WTC11 (cell line): ENCODE data around the gene ARL10. TPM values are rescaled to one million over a fixed set of nuclear protein-coding genes. Genes with fewer than 3 reads are reported as not detected.

Experiments
- ATAC-seq: fragments of 200-7000 bp; cut with Tn5 transposase; 2 replicates; pipeline ENCODE4 v1.10.0; 2021; ENCODE audit warnings: mild to moderate bottlenecking, moderate library complexity
- CTCF ChIA-PET: fragments of 300-600 bp; sonication (Branson Sonifier 250); formaldehyde crosslinking; loops from one replicate; lab custom pipeline; 2021; ENCODE audit warnings: antibody characterized with exemption; lab: Charles Lee
- POLR2A ChIA-PET: fragments of 350-600 bp; sonication (Branson Sonifier 250); formaldehyde crosslinking; loops from one replicate; lab custom pipeline; 2021; ENCODE audit warnings: antibody characterized with exemption; lab: Charles Lee
- DNase-seq: peaks from one replicate; pipeline ENCODE4 v3.0.0; 2021; ENCODE audit warnings: low spot score
- H3K27ac Mint-ChIP-seq: 2 replicates; pipeline ENCODE4 v1.8.0; 2021; ENCODE audit warnings: mixed read lengths
- H3K27me3 Mint-ChIP-seq: 2 replicates; pipeline ENCODE4 v1.8.0; 2021; ENCODE audit warnings: low read depth, mild to moderate bottlenecking, moderate library complexity, mixed read lengths
- H3K36me3 Mint-ChIP-seq: 2 replicates; pipeline ENCODE4 v1.8.0; 2021; ENCODE audit warnings: mixed read lengths
- H3K4me1 Mint-ChIP-seq: 2 replicates; pipeline ENCODE4 v1.8.0; 2022; ENCODE audit warnings: mixed read lengths
- H3K4me3 Mint-ChIP-seq: 2 replicates; pipeline ENCODE4 v1.8.0; 2021; ENCODE audit warnings: mild to moderate bottlenecking, moderate library complexity, mixed read lengths
- H3K9me3 Mint-ChIP-seq: 2 replicates; pipeline ENCODE4 v1.8.0; 2021; ENCODE audit warnings: mixed read lengths
- ESRRA ChIP-seq: sonication (generic); formaldehyde crosslinking; IDR thresholded peaks from 2 replicates; pipeline ENCODE4 v1.8.1; 2022; ENCODE audit warnings: mild to moderate bottlenecking, missing genetic modification reagents, borderline replicate concordance
- IRF2 ChIP-seq: sonication (generic); formaldehyde crosslinking; IDR thresholded peaks from 2 replicates; pipeline ENCODE4 v1.8.0; 2022; ENCODE audit warnings: low read depth, missing genetic modification reagents, borderline replicate concordance
- MYBL2 ChIP-seq: sonication (generic); formaldehyde crosslinking; IDR thresholded peaks from 2 replicates; pipeline ENCODE4 v1.8.1; 2023; ENCODE audit warnings: mild to moderate bottlenecking, moderate library complexity, missing genetic modification reagents
- SMAD3 ChIP-seq: sonication (generic); formaldehyde crosslinking; IDR thresholded peaks from 2 replicates; pipeline ENCODE4 v1.8.0; 2022; ENCODE audit warnings: missing genetic modification reagents, mild to moderate bottlenecking, borderline replicate concordance
- TP53 ChIP-seq: sonication (generic); formaldehyde crosslinking; IDR thresholded peaks from 2 replicates; pipeline ENCODE4 v1.8.1; 2023; ENCODE audit warnings: mild to moderate bottlenecking, missing genetic modification reagents
- ZNF423 ChIP-seq: fragments of 250-450 bp; sonication (Bioruptor Pico); IDR thresholded peaks from 2 replicates; pipeline ENCODE4 v2.1.2; 2022; ENCODE audit warnings: mild to moderate bottlenecking, moderate library complexity
- total RNA-seq: library from RNA; stranded (reverse); gene quantifications from 3 replicates; pipeline ENCODE4 v1.2.3, GENCODE V29; 2021
- TF ChIP-seq, protein P1 (sequence below): sonication (generic); formaldehyde crosslinking; IDR thresholded peaks from 2 replicates; pipeline ENCODE4 v1.8.1; 2023; ENCODE audit warnings: mild to moderate bottlenecking, missing genetic modification reagents
- TF ChIP-seq, protein P2 (sequence below): sonication (generic); formaldehyde crosslinking; IDR thresholded peaks from 2 replicates; pipeline ENCODE4 v1.8.0; 2023; ENCODE audit warnings: missing genetic modification reagents, mild to moderate bottlenecking, borderline replicate concordance
- TF ChIP-seq, protein P3 (sequence below): sonication (generic); formaldehyde crosslinking; IDR thresholded peaks from 2 replicates; pipeline ENCODE4 v1.8.1; 2023; ENCODE audit warnings: mild to moderate bottlenecking, missing genetic modification reagents, moderate library complexity
- TF ChIP-seq, protein P4 (sequence below): sonication (generic); formaldehyde crosslinking; IDR thresholded peaks from 2 replicates; pipeline ENCODE4 v1.8.1; 2022; ENCODE audit warnings: missing genetic modification reagents, borderline replicate concordance
- TF ChIP-seq, protein P5 (sequence below): sonication (generic); formaldehyde crosslinking; IDR thresholded peaks from 2 replicates; pipeline ENCODE4 v1.8.0; 2022; ENCODE audit warnings: mild to moderate bottlenecking, missing genetic modification reagents

The ARL10 gene
- total RNA-seq, 1 experiment from 2014 or later = 6.8 TPM

DNA sequence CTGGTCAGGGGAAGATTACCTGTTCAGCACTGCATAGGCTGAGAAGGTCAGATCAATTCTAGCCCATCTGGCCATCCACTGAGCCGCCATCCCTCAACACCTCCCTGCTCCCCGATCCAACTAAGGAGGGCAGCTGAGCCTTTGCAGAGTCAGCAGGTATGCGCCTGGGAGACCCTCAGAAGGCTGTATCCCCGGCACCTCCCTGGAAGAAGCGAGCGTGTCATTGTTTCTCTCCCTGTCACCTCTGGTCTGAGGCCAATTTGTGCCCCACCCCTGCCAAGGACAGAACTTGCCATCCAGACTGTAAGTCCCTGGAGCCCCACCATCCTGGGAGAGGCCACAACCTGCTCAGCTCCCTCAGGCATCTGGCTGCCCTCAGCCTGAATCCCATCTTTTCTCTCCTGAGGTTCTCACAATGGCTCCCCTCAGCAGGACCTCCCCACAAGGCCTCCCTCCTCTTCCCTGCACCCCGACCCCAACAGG lies 48.5 kb downstream of the ARL10 start (continued):
- TF ChIP-seq, protein P1, sequence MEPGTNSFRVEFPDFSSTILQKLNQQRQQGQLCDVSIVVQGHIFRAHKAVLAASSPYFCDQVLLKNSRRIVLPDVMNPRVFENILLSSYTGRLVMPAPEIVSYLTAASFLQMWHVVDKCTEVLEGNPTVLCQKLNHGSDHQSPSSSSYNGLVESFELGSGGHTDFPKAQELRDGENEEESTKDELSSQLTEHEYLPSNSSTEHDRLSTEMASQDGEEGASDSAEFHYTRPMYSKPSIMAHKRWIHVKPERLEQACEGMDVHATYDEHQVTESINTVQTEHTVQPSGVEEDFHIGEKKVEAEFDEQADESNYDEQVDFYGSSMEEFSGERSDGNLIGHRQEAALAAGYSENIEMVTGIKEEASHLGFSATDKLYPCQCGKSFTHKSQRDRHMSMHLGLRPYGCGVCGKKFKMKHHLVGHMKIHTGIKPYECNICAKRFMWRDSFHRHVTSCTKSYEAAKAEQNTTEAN (CRISPR knock-in tag) = no peak
- TF ChIP-seq, protein P2, sequence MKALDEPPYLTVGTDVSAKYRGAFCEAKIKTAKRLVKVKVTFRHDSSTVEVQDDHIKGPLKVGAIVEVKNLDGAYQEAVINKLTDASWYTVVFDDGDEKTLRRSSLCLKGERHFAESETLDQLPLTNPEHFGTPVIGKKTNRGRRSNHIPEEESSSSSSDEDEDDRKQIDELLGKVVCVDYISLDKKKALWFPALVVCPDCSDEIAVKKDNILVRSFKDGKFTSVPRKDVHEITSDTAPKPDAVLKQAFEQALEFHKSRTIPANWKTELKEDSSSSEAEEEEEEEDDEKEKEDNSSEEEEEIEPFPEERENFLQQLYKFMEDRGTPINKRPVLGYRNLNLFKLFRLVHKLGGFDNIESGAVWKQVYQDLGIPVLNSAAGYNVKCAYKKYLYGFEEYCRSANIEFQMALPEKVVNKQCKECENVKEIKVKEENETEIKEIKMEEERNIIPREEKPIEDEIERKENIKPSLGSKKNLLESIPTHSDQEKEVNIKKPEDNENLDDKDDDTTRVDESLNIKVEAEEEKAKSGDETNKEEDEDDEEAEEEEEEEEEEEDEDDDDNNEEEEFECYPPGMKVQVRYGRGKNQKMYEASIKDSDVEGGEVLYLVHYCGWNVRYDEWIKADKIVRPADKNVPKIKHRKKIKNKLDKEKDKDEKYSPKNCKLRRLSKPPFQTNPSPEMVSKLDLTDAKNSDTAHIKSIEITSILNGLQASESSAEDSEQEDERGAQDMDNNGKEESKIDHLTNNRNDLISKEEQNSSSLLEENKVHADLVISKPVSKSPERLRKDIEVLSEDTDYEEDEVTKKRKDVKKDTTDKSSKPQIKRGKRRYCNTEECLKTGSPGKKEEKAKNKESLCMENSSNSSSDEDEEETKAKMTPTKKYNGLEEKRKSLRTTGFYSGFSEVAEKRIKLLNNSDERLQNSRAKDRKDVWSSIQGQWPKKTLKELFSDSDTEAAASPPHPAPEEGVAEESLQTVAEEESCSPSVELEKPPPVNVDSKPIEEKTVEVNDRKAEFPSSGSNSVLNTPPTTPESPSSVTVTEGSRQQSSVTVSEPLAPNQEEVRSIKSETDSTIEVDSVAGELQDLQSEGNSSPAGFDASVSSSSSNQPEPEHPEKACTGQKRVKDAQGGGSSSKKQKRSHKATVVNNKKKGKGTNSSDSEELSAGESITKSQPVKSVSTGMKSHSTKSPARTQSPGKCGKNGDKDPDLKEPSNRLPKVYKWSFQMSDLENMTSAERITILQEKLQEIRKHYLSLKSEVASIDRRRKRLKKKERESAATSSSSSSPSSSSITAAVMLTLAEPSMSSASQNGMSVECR (CRISPR knock-in tag) = no peak
- no peak for TF ChIP-seq TP53

DNA sequence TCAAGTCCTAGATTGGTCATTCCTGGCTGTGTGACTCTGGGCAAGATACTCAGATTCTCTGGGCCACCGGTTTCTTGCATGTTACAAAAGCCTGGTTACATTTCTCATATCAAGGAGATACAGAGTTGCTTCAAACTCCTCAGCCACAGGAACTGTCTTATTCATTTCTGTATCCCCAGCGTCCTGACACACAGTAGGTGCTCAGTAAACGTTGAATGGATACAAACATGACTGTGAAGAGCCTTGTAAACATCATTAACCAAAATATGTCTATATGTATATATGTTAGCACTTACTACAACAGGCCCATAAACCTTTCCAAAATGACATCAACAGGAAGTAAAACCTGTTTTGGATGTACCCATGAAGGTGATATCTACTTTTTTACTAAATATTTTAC lies 49.4 kb downstream of the ARL10 start:
- no peak for ATAC-seq
- ChIA-PET POLR2A (no interaction called here), CTCF (interaction anchor here (1.0 to 2.3 kb wide), 2 partner anchors 8 to 23 kb away, joined by 3 to 13 read pairs; no protein-coding TSS in a partner anchor)
- Mint-ChIP-seq H3K4me1 (peaks cover 6% of the 10 kb centered on the region; the same call in 1 of the 2 replicates), H3K27ac (no peak overlapping the region), H3K4me3 (peak overlapping the region; percentile 58), H3K27me3 (peaks cover 28% of the 10 kb centered on the region), H3K36me3 (peaks cover 4% of the 10 kb centered on the region), H3K9me3 (peaks cover 13% of the 10 kb centered on the region)
- TF ChIP-seq ZNF423 (CRISPR knock-in tag) (no peak), ESRRA (no peak), MYBL2 (CRISPR knock-in tag) (no peak), IRF2 (CRISPR knock-in tag) (no peak)
- TF ChIP-seq, protein P3, sequence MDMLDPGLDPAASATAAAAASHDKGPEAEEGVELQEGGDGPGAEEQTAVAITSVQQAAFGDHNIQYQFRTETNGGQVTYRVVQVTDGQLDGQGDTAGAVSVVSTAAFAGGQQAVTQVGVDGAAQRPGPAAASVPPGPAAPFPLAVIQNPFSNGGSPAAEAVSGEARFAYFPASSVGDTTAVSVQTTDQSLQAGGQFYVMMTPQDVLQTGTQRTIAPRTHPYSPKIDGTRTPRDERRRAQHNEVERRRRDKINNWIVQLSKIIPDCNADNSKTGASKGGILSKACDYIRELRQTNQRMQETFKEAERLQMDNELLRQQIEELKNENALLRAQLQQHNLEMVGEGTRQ (CRISPR knock-in tag) = no peak
- TF ChIP-seq, protein P4, sequence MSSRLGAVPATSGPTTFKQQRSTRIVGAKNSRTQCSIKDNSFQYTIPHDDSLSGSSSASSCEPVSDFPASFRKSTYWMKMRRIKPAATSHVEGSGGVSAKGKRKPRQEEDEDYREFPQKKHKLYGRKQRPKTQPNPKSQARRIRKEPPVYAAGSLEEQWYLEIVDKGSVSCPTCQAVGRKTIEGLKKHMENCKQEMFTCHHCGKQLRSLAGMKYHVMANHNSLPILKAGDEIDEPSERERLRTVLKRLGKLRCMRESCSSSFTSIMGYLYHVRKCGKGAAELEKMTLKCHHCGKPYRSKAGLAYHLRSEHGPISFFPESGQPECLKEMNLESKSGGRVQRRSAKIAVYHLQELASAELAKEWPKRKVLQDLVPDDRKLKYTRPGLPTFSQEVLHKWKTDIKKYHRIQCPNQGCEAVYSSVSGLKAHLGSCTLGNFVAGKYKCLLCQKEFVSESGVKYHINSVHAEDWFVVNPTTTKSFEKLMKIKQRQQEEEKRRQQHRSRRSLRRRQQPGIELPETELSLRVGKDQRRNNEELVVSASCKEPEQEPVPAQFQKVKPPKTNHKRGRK = no peak
- TF ChIP-seq, protein P5, sequence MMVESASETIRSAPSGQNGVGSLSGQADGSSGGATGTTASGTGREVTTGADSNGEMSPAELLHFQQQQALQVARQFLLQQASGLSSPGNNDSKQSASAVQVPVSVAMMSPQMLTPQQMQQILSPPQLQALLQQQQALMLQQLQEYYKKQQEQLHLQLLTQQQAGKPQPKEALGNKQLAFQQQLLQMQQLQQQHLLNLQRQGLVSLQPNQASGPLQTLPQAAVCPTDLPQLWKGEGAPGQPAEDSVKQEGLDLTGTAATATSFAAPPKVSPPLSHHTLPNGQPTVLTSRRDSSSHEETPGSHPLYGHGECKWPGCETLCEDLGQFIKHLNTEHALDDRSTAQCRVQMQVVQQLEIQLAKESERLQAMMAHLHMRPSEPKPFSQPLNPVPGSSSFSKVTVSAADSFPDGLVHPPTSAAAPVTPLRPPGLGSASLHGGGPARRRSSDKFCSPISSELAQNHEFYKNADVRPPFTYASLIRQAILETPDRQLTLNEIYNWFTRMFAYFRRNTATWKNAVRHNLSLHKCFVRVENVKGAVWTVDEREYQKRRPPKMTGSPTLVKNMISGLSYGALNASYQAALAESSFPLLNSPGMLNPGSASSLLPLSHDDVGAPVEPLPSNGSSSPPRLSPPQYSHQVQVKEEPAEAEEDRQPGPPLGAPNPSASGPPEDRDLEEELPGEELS (CRISPR knock-in tag) = no peak
- DNase-seq = no peak

DNA sequence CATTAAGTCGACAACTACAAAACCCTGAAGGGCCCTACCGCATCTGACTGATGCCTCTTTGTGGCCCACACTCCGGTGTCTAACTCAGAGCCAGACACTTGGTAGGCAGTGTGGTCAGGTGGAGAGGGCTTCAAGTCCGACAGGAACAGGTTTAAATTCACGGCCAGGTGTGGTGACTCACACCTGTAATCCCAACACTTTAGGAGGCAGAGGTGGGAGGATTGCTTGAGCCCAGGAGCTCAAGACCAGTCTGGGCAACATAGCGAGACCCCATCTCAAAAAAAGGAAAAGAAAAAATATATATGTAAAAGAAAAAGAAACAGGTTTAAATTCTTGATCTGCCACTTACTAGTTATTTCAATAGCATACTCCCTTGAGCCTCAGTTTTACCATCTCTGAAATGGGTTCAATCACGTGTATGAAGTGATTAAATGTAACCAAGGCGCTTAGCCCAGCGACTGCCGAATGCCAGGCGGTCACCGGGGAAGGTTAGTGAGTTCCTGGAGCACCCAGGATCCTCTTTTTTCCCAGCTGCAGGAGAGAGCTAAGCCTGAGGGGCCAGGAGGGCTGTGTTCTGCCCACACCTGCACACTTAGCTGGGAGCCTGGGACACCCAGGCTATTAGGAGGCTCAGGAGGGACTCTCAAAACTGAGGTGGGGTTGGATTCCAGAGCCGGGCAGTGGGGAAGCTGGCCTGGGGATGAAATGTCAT lies 50.1 kb downstream of the ARL10 start:
- Mint-ChIP-seq H3K4me3 (peak overlapping the region; percentile 58), H3K4me1 (peaks cover 6% of the 10 kb centered on the region; the same call in 1 of the 2 replicates), H3K27me3 (peaks cover 32% of the 10 kb centered on the region), H3K36me3 (peaks cover 7% of the 10 kb centered on the region), H3K27ac (no peak overlapping the region), H3K9me3 (peaks cover 17% of the 10 kb centered on the region)
- no peak for ATAC-seq
- CTCF ChIA-PET = interaction anchor here (1.1 to 3.4 kb wide), 9 partner anchors 9 to 685 kb away, joined by 3 to 45 read pairs (median 5); partner anchors contain the start of genes EIF4E1B, FAF2, HIGD2A and NOP16
- TF ChIP-seq SMAD3 (CRISPR knock-in tag) = no peak
- POLR2A ChIA-PET = interaction anchor here (0.9 to 1.1 kb wide), 2 partner anchors 25 to 120 kb away, joined by 3 read pairs; no protein-coding TSS in a partner anchor
- no peak for DNase-seq
